ENCODE data around the gene CEP152.

DNA sequence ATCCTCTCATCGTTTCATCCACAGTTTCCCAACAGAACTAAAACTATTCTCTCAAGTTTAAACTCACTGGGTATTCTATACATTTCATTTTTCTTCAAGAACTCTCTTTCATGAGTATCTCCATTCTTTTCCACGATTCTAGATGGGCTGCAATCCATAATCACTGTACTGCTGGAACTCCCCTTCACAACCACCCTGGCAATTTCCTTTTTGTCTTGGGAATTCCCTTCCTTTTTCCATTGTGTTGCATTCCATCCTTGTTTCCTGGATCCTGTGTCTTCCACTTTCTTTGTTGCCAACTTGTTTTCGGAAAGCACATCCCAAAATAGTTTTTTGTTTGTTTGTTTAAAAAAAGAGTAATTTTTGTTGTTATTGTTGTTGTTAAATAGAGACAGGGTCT is 98.3 kb downstream of the CEP152 start:
- TF ChIP-seq, protein P1, sequence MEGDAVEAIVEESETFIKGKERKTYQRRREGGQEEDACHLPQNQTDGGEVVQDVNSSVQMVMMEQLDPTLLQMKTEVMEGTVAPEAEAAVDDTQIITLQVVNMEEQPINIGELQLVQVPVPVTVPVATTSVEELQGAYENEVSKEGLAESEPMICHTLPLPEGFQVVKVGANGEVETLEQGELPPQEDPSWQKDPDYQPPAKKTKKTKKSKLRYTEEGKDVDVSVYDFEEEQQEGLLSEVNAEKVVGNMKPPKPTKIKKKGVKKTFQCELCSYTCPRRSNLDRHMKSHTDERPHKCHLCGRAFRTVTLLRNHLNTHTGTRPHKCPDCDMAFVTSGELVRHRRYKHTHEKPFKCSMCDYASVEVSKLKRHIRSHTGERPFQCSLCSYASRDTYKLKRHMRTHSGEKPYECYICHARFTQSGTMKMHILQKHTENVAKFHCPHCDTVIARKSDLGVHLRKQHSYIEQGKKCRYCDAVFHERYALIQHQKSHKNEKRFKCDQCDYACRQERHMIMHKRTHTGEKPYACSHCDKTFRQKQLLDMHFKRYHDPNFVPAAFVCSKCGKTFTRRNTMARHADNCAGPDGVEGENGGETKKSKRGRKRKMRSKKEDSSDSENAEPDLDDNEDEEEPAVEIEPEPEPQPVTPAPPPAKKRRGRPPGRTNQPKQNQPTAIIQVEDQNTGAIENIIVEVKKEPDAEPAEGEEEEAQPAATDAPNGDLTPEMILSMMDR (IDR thresholded peaks at IDR 0.05), result no peak
- no peak for TF ChIP-seq POLR2A (IDR thresholded peaks at IDR 0.05)
- TF ChIP-seq POLR2AphosphoS5 (IDR thresholded peaks at IDR 0.05), result no peak
- no peak for TF ChIP-seq EP300 (IDR thresholded peaks at IDR 0.05)

Data from suprapubic skin (tissue), 4 donors.